GM23338 (cell line): ENCODE results near the gene UFM1. TPM values are rescaled to one million over a fixed set of nuclear protein-coding genes. Genes with fewer than 3 reads are reported as not detected.

Experiments
- ATAC-seq: fragments of 200-7000 bp; cut with Tn5 transposase; 3 replicates; pipeline ENCODE4 v1.9.1; 2020
- DNase-seq: peaks from one replicate; pipeline ENCODE4 v3.0.0-alpha.2; 2015; ENCODE audit warnings: low spot score
- H2AFZ ChIP-seq: fragments of 200-600 bp; sonication (generic); 2 replicates; pipeline ENCODE4 v1.8.0; 2016; ENCODE audit warnings: antibody characterized with exemption, mild to moderate bottlenecking, moderate library complexity
- H3F3A ChIP-seq: fragments of 200-600 bp; sonication (generic); replicated peaks from 2 replicates; pipeline ENCODE4 v1.8.0; 2017; ENCODE audit warnings: antibody characterized with exemption, mixed run types, low read depth
- H3K27ac ChIP-seq: fragments of 200-600 bp; sonication (generic); 2 replicates; pipeline ENCODE4 v1.6.1; 2016; ENCODE audit warnings: low read depth
- H3K27me3 ChIP-seq: fragments of 200-600 bp; sonication (generic); 2 replicates; pipeline ENCODE4 v1.8.0; 2016; ENCODE audit warnings: mild to moderate bottlenecking, mixed run types, moderate library complexity; ENCODE audit not compliant: insufficient read depth
- H3K36me3 ChIP-seq: fragments of 200-600 bp; sonication (generic); 2 replicates; pipeline ENCODE4 v1.8.0; 2016; ENCODE audit warnings: mild to moderate bottlenecking; ENCODE audit not compliant: insufficient read depth
- H3K4me1 ChIP-seq: fragments of 200-600 bp; sonication (generic); 2 replicates; pipeline ENCODE4 v1.8.0; 2016; ENCODE audit warnings: mild to moderate bottlenecking, moderate library complexity; ENCODE audit not compliant: insufficient read depth
- H3K4me2 ChIP-seq: fragments of 200-600 bp; sonication (generic); 2 replicates; pipeline ENCODE4 v1.7.1; 2017; ENCODE audit warnings: mixed run types
- H3K4me3 ChIP-seq: fragments of 200-600 bp; sonication (generic); 2 replicates; pipeline ENCODE4 v1.6.1; 2016; ENCODE audit warnings: mixed run types
- H3K79me2 ChIP-seq: fragments of 200-600 bp; sonication (generic); replicated peaks from 2 replicates; pipeline ENCODE4 v1.8.0; 2017; ENCODE audit warnings: mild to moderate bottlenecking; ENCODE audit not compliant: insufficient read depth
- H3K9me2 ChIP-seq: fragments of 200-600 bp; sonication (generic); 2 replicates; pipeline ENCODE4 v1.8.0; 2017; ENCODE audit not compliant: insufficient read depth
- H4K20me1 ChIP-seq: fragments of 200-600 bp; sonication (generic); replicated peaks from 2 replicates; pipeline ENCODE4 v1.8.0; 2017; ENCODE audit warnings: mild to moderate bottlenecking; ENCODE audit not compliant: insufficient read depth
- H3K27ac Mint-ChIP-seq: 2 replicates; pipeline ENCODE4 v1.8.0; 2020; ENCODE audit warnings: inconsistent platforms, mild to moderate bottlenecking, moderate library complexity, mixed read lengths
- H3K27me3 Mint-ChIP-seq: 3 replicates; pipeline ENCODE4 v1.8.0; 2022; ENCODE audit warnings: low read depth, mild to moderate bottlenecking, moderate library complexity, mixed read lengths, inconsistent platforms; ENCODE audit not compliant: insufficient read depth, poor library complexity
- H3K36me3 Mint-ChIP-seq: 3 replicates; pipeline ENCODE4 v1.8.0; 2021; ENCODE audit warnings: low read depth, mild to moderate bottlenecking, inconsistent platforms, moderate library complexity, mixed read lengths
- H3K4me1 Mint-ChIP-seq: 3 replicates; pipeline ENCODE4 v1.8.0; 2020; ENCODE audit warnings: mild to moderate bottlenecking, inconsistent platforms, mixed read lengths
- H3K4me3 Mint-ChIP-seq: 3 replicates; pipeline ENCODE4 v1.8.0; 2021; ENCODE audit warnings: moderate library complexity, mild to moderate bottlenecking, inconsistent platforms, mixed read lengths
- H3K9me3 Mint-ChIP-seq: 3 replicates; pipeline ENCODE4 v1.8.0; 2020; ENCODE audit warnings: moderate library complexity, mild to moderate bottlenecking, inconsistent platforms, mixed read lengths
- CREB1 ChIP-seq: fragments of 250-450 bp; sonication (Bioruptor Pico); IDR thresholded peaks from 2 replicates; pipeline ENCODE4 v1.5.0; 2020; ENCODE audit warnings: low read depth, mild to moderate bottlenecking, moderate library complexity
- EZH2 ChIP-seq: fragments of 200-600 bp; sonication (generic); IDR thresholded peaks from one replicate; pipeline ENCODE4 v1.8.0; 2017; ENCODE audit warnings: antibody characterized with exemption, mild to moderate bottlenecking, low read depth; ENCODE audit not compliant: unreplicated experiment
- JUNB ChIP-seq: IDR thresholded peaks from one replicate; pipeline ENCODE4 v1.6.1; 2016; ENCODE audit warnings: antibody characterized with exemption; ENCODE audit not compliant: unreplicated experiment
- POLR2AphosphoS5 ChIP-seq: IDR thresholded peaks from 2 replicates; pipeline ENCODE4 v1.6.1; 2016; ENCODE audit warnings: antibody characterized with exemption, low read depth
- STAT1 ChIP-seq: IDR thresholded peaks from one replicate; pipeline ENCODE4 v1.6.1; 2016; ENCODE audit warnings: antibody characterized with exemption; ENCODE audit not compliant: unreplicated experiment
- ZNF114 ChIP-seq: fragments of 250-450 bp; sonication (Bioruptor Pico); IDR thresholded peaks from 2 replicates; pipeline ENCODE4 v1.5.0; 2020; ENCODE audit warnings: mild to moderate bottlenecking, moderate library complexity
- polyA plus RNA-seq: library from polyadenylated mRNA; unstranded; fragments of >200 nt; fragmentation: Nextera tagmentation; extraction: Ambion mirVana; gene quantifications from 2 replicates; pipeline ENCODE4 v1.2.1, GENCODE V29; 2016
- total RNA-seq: library from RNA; depleted of rRNA; stranded (reverse); fragments of >200 nt; shearing (Covaris generic); gene quantifications from 2 replicates; pipeline ENCODE4 v1.2.3, GENCODE V29; 2014
- TF ChIP-seq, protein P1 (sequence below), 2 experiments: fragments of 200-600 bp in 1 of 2; sonication (generic) in 1 of 2; conservative IDR thresholded peaks; 2 replicates each; pipeline versions ENCODE4 v1.5.1 to v1.6.1; 2016 to 2017; ENCODE audit warnings: antibody characterized with exemption in 2 of 2, low read depth in 2 of 2, mild to moderate bottlenecking in 2 of 2, moderate library complexity in 1 of 2
- TF ChIP-seq, protein P2 (sequence below): IDR thresholded peaks from one replicate; pipeline ENCODE4 v1.6.1; 2018; ENCODE audit warnings: antibody characterized with exemption; ENCODE audit not compliant: unreplicated experiment
- TF ChIP-seq, protein P3 (sequence below): fragments of 250-450 bp; sonication (Bioruptor Pico); IDR thresholded peaks from 2 replicates; pipeline ENCODE4 v1.5.0; 2020; ENCODE audit warnings: mild to moderate bottlenecking, moderate library complexity
- TF ChIP-seq, protein P4 (sequence below): IDR thresholded peaks from 2 replicates; pipeline ENCODE4 v1.6.1; 2016; ENCODE audit warnings: antibody characterized with exemption

The UFM1 gene
- total and polyA plus RNA-seq, 2 experiments from 2014 or later: 57.0 to 77.1 TPM

DNA sequence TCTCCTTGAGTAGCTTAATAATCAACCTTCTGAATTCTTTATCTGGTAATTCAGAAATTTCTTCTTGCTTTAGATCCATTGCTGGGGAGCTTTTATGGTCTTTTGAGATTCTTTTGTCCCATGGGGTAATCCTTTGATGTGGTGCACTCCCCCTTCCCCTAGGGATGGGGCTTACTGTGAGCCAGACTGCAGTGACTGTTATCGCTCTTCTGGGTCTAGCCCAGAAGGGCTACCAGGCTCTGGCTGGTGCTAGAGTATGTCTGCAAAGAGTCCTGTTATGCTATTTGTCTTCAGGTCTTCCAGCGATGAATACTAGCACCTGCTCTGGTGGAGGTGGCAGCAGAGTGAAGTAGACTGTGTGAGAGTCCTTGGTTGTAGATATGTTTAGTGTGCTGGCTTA lies 41.7 kb downstream of the UFM1 start:
- Histone ChIP-seq H3F3A (no peaks in the 10 kb centered on the region), H3K79me2 (no peaks in the 10 kb centered on the region), H3K4me2 (no peak overlapping the region), H2AFZ (no peak overlapping the region), H4K20me1 (no peaks in the 10 kb centered on the region), H3K27me3 (no peaks in the 10 kb centered on the region), H3K4me1 (peaks cover 11% of the 10 kb centered on the region), H3K36me3 (no peaks in the 10 kb centered on the region), H3K27ac (no peak overlapping the region), H3K4me3 (no peak overlapping the region), H3K9me2 (no peaks in the 10 kb centered on the region)
- H3K9me3 Mint-ChIP-seq: no peaks in the 10 kb centered on the region
- H3K4me1 Mint-ChIP-seq: peaks cover 3% of the 10 kb centered on the region; the same call in 2 of the 3 replicates
- no peak for ATAC-seq
- TF ChIP-seq ZNF114 (CRISPR knock-in tag) (no peak), CREB1 (no peak), POLR2AphosphoS5 (no peak), EZH2 (no peak), JUNB (no peak), STAT1 (no peak)
- TF ChIP-seq, protein P1, sequence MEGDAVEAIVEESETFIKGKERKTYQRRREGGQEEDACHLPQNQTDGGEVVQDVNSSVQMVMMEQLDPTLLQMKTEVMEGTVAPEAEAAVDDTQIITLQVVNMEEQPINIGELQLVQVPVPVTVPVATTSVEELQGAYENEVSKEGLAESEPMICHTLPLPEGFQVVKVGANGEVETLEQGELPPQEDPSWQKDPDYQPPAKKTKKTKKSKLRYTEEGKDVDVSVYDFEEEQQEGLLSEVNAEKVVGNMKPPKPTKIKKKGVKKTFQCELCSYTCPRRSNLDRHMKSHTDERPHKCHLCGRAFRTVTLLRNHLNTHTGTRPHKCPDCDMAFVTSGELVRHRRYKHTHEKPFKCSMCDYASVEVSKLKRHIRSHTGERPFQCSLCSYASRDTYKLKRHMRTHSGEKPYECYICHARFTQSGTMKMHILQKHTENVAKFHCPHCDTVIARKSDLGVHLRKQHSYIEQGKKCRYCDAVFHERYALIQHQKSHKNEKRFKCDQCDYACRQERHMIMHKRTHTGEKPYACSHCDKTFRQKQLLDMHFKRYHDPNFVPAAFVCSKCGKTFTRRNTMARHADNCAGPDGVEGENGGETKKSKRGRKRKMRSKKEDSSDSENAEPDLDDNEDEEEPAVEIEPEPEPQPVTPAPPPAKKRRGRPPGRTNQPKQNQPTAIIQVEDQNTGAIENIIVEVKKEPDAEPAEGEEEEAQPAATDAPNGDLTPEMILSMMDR (conservative IDR thresholded peaks at IDR 0.05; ENCODE audit: low read depth in 2 of 2): no peak
- TF ChIP-seq, protein P2, sequence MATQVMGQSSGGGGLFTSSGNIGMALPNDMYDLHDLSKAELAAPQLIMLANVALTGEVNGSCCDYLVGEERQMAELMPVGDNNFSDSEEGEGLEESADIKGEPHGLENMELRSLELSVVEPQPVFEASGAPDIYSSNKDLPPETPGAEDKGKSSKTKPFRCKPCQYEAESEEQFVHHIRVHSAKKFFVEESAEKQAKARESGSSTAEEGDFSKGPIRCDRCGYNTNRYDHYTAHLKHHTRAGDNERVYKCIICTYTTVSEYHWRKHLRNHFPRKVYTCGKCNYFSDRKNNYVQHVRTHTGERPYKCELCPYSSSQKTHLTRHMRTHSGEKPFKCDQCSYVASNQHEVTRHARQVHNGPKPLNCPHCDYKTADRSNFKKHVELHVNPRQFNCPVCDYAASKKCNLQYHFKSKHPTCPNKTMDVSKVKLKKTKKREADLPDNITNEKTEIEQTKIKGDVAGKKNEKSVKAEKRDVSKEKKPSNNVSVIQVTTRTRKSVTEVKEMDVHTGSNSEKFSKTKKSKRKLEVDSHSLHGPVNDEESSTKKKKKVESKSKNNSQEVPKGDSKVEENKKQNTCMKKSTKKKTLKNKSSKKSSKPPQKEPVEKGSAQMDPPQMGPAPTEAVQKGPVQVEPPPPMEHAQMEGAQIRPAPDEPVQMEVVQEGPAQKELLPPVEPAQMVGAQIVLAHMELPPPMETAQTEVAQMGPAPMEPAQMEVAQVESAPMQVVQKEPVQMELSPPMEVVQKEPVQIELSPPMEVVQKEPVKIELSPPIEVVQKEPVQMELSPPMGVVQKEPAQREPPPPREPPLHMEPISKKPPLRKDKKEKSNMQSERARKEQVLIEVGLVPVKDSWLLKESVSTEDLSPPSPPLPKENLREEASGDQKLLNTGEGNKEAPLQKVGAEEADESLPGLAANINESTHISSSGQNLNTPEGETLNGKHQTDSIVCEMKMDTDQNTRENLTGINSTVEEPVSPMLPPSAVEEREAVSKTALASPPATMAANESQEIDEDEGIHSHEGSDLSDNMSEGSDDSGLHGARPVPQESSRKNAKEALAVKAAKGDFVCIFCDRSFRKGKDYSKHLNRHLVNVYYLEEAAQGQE: no peak
- TF ChIP-seq, protein P3, sequence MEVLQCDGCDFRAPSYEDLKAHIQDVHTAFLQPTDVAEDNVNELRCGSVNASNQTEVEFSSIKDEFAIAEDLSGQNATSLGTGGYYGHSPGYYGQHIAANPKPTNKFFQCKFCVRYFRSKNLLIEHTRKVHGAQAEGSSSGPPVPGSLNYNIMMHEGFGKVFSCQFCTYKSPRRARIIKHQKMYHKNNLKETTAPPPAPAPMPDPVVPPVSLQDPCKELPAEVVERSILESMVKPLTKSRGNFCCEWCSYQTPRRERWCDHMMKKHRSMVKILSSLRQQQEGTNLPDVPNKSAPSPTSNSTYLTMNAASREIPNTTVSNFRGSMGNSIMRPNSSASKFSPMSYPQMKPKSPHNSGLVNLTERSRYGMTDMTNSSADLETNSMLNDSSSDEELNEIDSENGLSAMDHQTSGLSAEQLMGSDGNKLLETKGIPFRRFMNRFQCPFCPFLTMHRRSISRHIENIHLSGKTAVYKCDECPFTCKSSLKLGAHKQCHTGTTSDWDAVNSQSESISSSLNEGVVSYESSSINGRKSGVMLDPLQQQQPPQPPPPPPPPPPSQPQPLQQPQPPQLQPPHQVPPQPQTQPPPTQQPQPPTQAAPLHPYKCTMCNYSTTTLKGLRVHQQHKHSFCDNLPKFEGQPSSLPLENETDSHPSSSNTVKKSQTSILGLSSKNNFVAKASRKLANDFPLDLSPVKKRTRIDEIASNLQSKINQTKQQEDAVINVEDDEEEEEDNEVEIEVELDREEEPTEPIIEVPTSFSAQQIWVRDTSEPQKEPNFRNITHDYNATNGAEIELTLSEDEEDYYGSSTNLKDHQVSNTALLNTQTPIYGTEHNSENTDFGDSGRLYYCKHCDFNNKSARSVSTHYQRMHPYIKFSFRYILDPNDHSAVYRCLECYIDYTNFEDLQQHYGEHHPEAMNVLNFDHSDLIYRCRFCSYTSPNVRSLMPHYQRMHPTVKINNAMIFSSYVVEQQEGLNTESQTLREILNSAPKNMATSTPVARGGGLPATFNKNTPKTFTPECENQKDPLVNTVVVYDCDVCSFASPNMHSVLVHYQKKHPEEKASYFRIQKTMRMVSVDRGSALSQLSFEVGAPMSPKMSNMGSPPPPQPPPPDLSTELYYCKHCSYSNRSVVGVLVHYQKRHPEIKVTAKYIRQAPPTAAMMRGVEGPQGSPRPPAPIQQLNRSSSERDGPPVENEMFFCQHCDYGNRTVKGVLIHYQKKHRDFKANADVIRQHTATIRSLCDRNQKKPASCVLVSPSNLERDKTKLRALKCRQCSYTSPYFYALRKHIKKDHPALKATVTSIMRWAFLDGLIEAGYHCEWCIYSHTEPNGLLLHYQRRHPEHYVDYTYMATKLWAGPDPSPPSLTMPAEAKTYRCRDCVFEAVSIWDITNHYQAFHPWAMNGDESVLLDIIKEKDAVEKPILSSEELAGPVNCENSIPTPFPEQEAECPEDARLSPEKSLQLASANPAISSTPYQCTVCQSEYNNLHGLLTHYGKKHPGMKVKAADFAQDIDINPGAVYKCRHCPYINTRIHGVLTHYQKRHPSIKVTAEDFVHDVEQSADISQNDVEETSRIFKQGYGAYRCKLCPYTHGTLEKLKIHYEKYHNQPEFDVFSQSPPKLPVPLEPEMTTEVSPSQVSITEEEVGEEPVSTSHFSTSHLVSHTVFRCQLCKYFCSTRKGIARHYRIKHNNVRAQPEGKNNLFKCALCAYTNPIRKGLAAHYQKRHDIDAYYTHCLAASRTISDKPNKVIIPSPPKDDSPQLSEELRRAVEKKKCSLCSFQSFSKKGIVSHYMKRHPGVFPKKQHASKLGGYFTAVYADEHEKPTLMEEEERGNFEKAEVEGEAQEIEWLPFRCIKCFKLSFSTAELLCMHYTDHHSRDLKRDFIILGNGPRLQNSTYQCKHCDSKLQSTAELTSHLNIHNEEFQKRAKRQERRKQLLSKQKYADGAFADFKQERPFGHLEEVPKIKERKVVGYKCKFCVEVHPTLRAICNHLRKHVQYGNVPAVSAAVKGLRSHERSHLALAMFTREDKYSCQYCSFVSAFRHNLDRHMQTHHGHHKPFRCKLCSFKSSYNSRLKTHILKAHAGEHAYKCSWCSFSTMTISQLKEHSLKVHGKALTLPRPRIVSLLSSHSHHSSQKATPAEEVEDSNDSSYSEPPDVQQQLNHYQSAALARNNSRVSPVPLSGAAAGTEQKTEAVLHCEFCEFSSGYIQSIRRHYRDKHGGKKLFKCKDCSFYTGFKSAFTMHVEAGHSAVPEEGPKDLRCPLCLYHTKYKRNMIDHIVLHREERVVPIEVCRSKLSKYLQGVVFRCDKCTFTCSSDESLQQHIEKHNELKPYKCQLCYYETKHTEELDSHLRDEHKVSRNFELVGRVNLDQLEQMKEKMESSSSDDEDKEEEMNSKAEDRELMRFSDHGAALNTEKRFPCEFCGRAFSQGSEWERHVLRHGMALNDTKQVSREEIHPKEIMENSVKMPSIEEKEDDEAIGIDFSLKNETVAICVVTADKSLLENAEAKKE (CRISPR knock-in tag): no peak
- TF ChIP-seq, protein P4, sequence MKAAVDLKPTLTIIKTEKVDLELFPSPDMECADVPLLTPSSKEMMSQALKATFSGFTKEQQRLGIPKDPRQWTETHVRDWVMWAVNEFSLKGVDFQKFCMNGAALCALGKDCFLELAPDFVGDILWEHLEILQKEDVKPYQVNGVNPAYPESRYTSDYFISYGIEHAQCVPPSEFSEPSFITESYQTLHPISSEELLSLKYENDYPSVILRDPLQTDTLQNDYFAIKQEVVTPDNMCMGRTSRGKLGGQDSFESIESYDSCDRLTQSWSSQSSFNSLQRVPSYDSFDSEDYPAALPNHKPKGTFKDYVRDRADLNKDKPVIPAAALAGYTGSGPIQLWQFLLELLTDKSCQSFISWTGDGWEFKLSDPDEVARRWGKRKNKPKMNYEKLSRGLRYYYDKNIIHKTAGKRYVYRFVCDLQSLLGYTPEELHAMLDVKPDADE: no peak
- DNase-seq: no peak
- no peak overlapping the region for H3K27ac Mint-ChIP-seq
- no peaks in the 10 kb centered on the region for H3K36me3 Mint-ChIP-seq
- H3K27me3 Mint-ChIP-seq: no peaks in the 10 kb centered on the region
- H3K4me3 Mint-ChIP-seq: no peak overlapping the region
